Stimulated activated memory B cell treated with anti-CD40 and anti-IgM and Interleukin-4, amounts not matched to agents 10 μg/mL and 1 μg/mL and 100 μg/mL, for 72 hours (primary cell): Measurements from ENCODE around the gene OR52N5.
A peak's percentile ranks its signal among the peaks of the same experiment; 100 is the strongest.

Source experiments
- ATAC-seq: fragments of 150-1000 bp; cut with Tn5 transposase; 2 replicates; pipeline ENCODE4 v1.10.0; 2021
- H3K27ac Mint-ChIP-seq: one replicate; pipeline ENCODE4 v1.8.0; 2022; ENCODE audit warnings: mild to moderate bottlenecking, mixed read lengths
- H3K27me3 Mint-ChIP-seq: one replicate; pipeline ENCODE4 v1.8.0; 2022; ENCODE audit warnings: mixed read lengths
- H3K36me3 Mint-ChIP-seq: one replicate; pipeline ENCODE4 v1.8.0; 2022; ENCODE audit warnings: mixed read lengths
- H3K4me1 Mint-ChIP-seq: one replicate; pipeline ENCODE4 v1.8.0; 2022; ENCODE audit warnings: mixed read lengths
- H3K4me3 Mint-ChIP-seq: one replicate; pipeline ENCODE4 v1.8.0; 2022; ENCODE audit warnings: mild to moderate bottlenecking, moderate library complexity, mixed read lengths
- H3K9me3 Mint-ChIP-seq: one replicate; pipeline ENCODE4 v1.8.0; 2022; ENCODE audit warnings: mixed read lengths

The OR52N5 gene

GRCh38 chr11:5783255-5783654 lies at the start of gene OR52N5:
OR52N5 (minus strand) TSS chr11:5783355; CDS start chr11:5778634, 4,721 bp downstream.
- Mint-ChIP-seq H3K27me3 (peaks cover 30% of the 10 kb centered on the region), H3K9me3 (no peaks in the 10 kb centered on the region), H3K36me3 (no peaks in the 10 kb centered on the region), H3K27ac (no peak within 1 kb of the TSS), H3K4me3 (no peak within 1 kb of the TSS), H3K4me1 (no peaks in the 10 kb centered on the region)
- ATAC-seq, result no peak

GRCh38 chr11:5831196-5831829 lies 48.2 kb upstream of the OR52N5 start:
- H3K27me3 Mint-ChIP-seq, result peaks cover 29% of the 10 kb centered on the region
- H3K9me3 Mint-ChIP-seq, result peaks cover 4% of the 10 kb centered on the region
- H3K36me3 Mint-ChIP-seq, result no peaks in the 10 kb centered on the region
- H3K4me3 Mint-ChIP-seq, result no peak overlapping the region
- no peaks in the 10 kb centered on the region for H3K4me1 Mint-ChIP-seq
- H3K27ac Mint-ChIP-seq, result no peak overlapping the region
- ATAC-seq, result no peak

- Mint-ChIP-seq H3K27me3 (no peaks in the 10 kb centered on the region), H3K9me3 (no peaks in the 10 kb centered on the region), H3K4me3 (peak overlapping the region; percentile 66), H3K36me3 (no peaks in the 10 kb centered on the region), H3K27ac (peak overlapping the region; percentile 61), H3K4me1 (peaks cover 22% of the 10 kb centered on the region)
- ATAC-seq, result no peak
Measured at GRCh38 chr11:5818245-5818886, 35.2 kb upstream of the OR52N5 start.

GRCh38 chr11:5815534-5815933 lies 32.4 kb upstream of the OR52N5 start:
- Mint-ChIP-seq H3K27me3 (no peaks in the 10 kb centered on the region), H3K4me3 (no peak overlapping the region), H3K27ac (no peak overlapping the region), H3K4me1 (peaks cover 22% of the 10 kb centered on the region), H3K36me3 (no peaks in the 10 kb centered on the region), H3K9me3 (no peaks in the 10 kb centered on the region)
- peak; percentile 70 for ATAC-seq

- no peaks in the 10 kb centered on the region for H3K36me3 Mint-ChIP-seq
- H3K4me3 Mint-ChIP-seq, result no peak overlapping the region
- H3K27ac Mint-ChIP-seq, result no peak overlapping the region
- peaks cover 10% of the 10 kb centered on the region for H3K27me3 Mint-ChIP-seq
- no peak for ATAC-seq
- peaks cover 22% of the 10 kb centered on the region for H3K4me1 Mint-ChIP-seq
- H3K9me3 Mint-ChIP-seq, result no peaks in the 10 kb centered on the region
Measured at GRCh38 chr11:5809905-5810795, 27.0 kb upstream of the OR52N5 start.

GRCh38 chr11:5809122-5809519 lies 26.0 kb upstream of the OR52N5 start:
- H3K36me3 Mint-ChIP-seq, result no peaks in the 10 kb centered on the region
- ATAC-seq, result no peak
- H3K4me3 Mint-ChIP-seq, result peak overlapping the region; percentile 80
- H3K27me3 Mint-ChIP-seq, result peaks cover 10% of the 10 kb centered on the region
- peaks cover 4% of the 10 kb centered on the region for H3K9me3 Mint-ChIP-seq
- peaks cover 16% of the 10 kb centered on the region for H3K4me1 Mint-ChIP-seq
- peak overlapping the region; percentile 32 for H3K27ac Mint-ChIP-seq

- peak within 1 kb of the TSS; percentile 32 for H3K27ac Mint-ChIP-seq
Measured at GRCh38 chr11:5808500-5809121, 25.5 kb upstream of the OR52N5 start, which contains the start of gene OR52N2. OR52N2 (plus strand) TSS chr11:5808924; CDS start chr11:5820336, 11,412 bp downstream.

GRCh38 chr11:5807580-5807979 lies 24.4 kb upstream of the OR52N5 start:
- H3K36me3 Mint-ChIP-seq, result no peaks in the 10 kb centered on the region
- H3K4me3 Mint-ChIP-seq, result no peak overlapping the region
- peaks cover 16% of the 10 kb centered on the region for H3K4me1 Mint-ChIP-seq
- peaks cover 10% of the 10 kb centered on the region for H3K27me3 Mint-ChIP-seq
- peaks cover 9% of the 10 kb centered on the region for H3K9me3 Mint-ChIP-seq
- H3K27ac Mint-ChIP-seq, result no peak overlapping the region
- no peak for ATAC-seq

More at GRCh38 chr11:5808500-5809121, 25.5 kb upstream of the OR52N5 start, which contains the start of gene OR52N2:
- peaks cover 10% of the 10 kb centered on the region for H3K27me3 Mint-ChIP-seq
- H3K9me3 Mint-ChIP-seq, result peaks cover 5% of the 10 kb centered on the region
- H3K4me3 Mint-ChIP-seq, result peak within 1 kb of the TSS; percentile 80
- H3K36me3 Mint-ChIP-seq, result no peaks in the 10 kb centered on the region
- peaks cover 16% of the 10 kb centered on the region for H3K4me1 Mint-ChIP-seq
- peak; percentile 89 for ATAC-seq

- no peaks in the 10 kb centered on the region for H3K36me3 Mint-ChIP-seq
- peaks cover 3% of the 10 kb centered on the region for H3K27me3 Mint-ChIP-seq
- H3K4me1 Mint-ChIP-seq, result peaks cover 10% of the 10 kb centered on the region
- peaks cover 9% of the 10 kb centered on the region for H3K9me3 Mint-ChIP-seq
- no peak for ATAC-seq
- no peak overlapping the region for H3K4me3 Mint-ChIP-seq
- H3K27ac Mint-ChIP-seq, result no peak overlapping the region
Measured at GRCh38 chr11:5803982-5804381, 20.8 kb upstream of the OR52N5 start.

- no peak for ATAC-seq
- H3K4me1 Mint-ChIP-seq, result no peaks in the 10 kb centered on the region
- H3K27ac Mint-ChIP-seq, result no peak overlapping the region
- no peaks in the 10 kb centered on the region for H3K9me3 Mint-ChIP-seq
- H3K4me3 Mint-ChIP-seq, result no peak overlapping the region
- H3K27me3 Mint-ChIP-seq, result peaks cover 16% of the 10 kb centered on the region
- no peaks in the 10 kb centered on the region for H3K36me3 Mint-ChIP-seq
Measured at GRCh38 chr11:5796541-5796940, 13.4 kb upstream of the OR52N5 start.

GRCh38 chr11:5791165-5791564 lies 8.0 kb upstream of the OR52N5 start, which contains the start of gene OR52N1:
OR52N1 (minus strand) TSS chr11:5791265; CDS start chr11:5788816, 2,449 bp downstream.
- Mint-ChIP-seq H3K9me3 (no peaks in the 10 kb centered on the region), H3K36me3 (no peaks in the 10 kb centered on the region), H3K4me3 (no peak within 1 kb of the TSS), H3K27me3 (peaks cover 16% of the 10 kb centered on the region), H3K4me1 (no peaks in the 10 kb centered on the region), H3K27ac (no peak within 1 kb of the TSS)
- ATAC-seq, result peak; percentile 39

- H3K9me3 Mint-ChIP-seq, result no peaks in the 10 kb centered on the region
- no peaks in the 10 kb centered on the region for H3K36me3 Mint-ChIP-seq
- no peak overlapping the region for H3K27ac Mint-ChIP-seq
- ATAC-seq, result no peak
- no peaks in the 10 kb centered on the region for H3K27me3 Mint-ChIP-seq
- no peak overlapping the region for H3K4me3 Mint-ChIP-seq
- no peaks in the 10 kb centered on the region for H3K4me1 Mint-ChIP-seq
Measured at GRCh38 chr11:5767056-5767455, 16.1 kb downstream of the OR52N5 start.

- H3K27me3 Mint-ChIP-seq, result no peaks in the 10 kb centered on the region
- no peak within 1 kb of the TSS for H3K27ac Mint-ChIP-seq
- no peak for ATAC-seq
- H3K9me3 Mint-ChIP-seq, result no peaks in the 10 kb centered on the region
- no peaks in the 10 kb centered on the region for H3K4me1 Mint-ChIP-seq
- H3K4me3 Mint-ChIP-seq, result no peak within 1 kb of the TSS
- peaks cover 8% of the 10 kb centered on the region for H3K36me3 Mint-ChIP-seq
Measured at GRCh38 chr11:5753943-5754342, 29.2 kb downstream of the OR52N5 start, which contains the start of gene OR52N4. OR52N4 (plus strand) TSS chr11:5754243; CDS start chr11:5754741, 498 bp downstream.

- Mint-ChIP-seq H3K27me3 (no peaks in the 10 kb centered on the region), H3K4me1 (no peaks in the 10 kb centered on the region), H3K9me3 (no peaks in the 10 kb centered on the region), H3K27ac (no peak overlapping the region), H3K4me3 (no peak overlapping the region), H3K36me3 (no peaks in the 10 kb centered on the region)
- ATAC-seq, result no peak
Measured at GRCh38 chr11:5749836-5750235, 33.3 kb downstream of the OR52N5 start.

- Mint-ChIP-seq H3K27ac (no peak overlapping the region), H3K4me1 (no peaks in the 10 kb centered on the region), H3K36me3 (peaks cover 7% of the 10 kb centered on the region), H3K9me3 (peaks cover 4% of the 10 kb centered on the region), H3K27me3 (peaks cover 7% of the 10 kb centered on the region), H3K4me3 (no peak overlapping the region)
- ATAC-seq, result no peak
Measured at GRCh38 chr11:5746614-5747013, 36.5 kb downstream of the OR52N5 start.
